OCI-LY3 (cell line): Measurements from ENCODE around the gene IL17B.

ENCODE experiments used
- EZH2phosphoT487 ChIP-seq: fragments of 200-600 bp; shearing (Covaris generic); IDR thresholded peaks from 2 replicates; pipeline ENCODE4 v1.6.1; 2018; ENCODE audit warnings: antibody characterized with exemption, mixed run types, low read depth
- TF ChIP-seq, protein P1 (sequence below): fragments of 200-600, 300-600 bp; sonication (generic); IDR thresholded peaks from 2 replicates; pipeline ENCODE4 v1.5.1; 2014; ENCODE audit warnings: antibody characterized with exemption, low read length, low read depth

GRCh38 chr5:149399775-149400174 is 20.7 kb upstream of the IL17B start:
- TF ChIP-seq, protein P1, sequence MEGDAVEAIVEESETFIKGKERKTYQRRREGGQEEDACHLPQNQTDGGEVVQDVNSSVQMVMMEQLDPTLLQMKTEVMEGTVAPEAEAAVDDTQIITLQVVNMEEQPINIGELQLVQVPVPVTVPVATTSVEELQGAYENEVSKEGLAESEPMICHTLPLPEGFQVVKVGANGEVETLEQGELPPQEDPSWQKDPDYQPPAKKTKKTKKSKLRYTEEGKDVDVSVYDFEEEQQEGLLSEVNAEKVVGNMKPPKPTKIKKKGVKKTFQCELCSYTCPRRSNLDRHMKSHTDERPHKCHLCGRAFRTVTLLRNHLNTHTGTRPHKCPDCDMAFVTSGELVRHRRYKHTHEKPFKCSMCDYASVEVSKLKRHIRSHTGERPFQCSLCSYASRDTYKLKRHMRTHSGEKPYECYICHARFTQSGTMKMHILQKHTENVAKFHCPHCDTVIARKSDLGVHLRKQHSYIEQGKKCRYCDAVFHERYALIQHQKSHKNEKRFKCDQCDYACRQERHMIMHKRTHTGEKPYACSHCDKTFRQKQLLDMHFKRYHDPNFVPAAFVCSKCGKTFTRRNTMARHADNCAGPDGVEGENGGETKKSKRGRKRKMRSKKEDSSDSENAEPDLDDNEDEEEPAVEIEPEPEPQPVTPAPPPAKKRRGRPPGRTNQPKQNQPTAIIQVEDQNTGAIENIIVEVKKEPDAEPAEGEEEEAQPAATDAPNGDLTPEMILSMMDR, result no peak
- no peak for TF ChIP-seq EZH2phosphoT487
